Measurements from ENCODE around the gene GRK5.

Gene GRK5

DNA sequence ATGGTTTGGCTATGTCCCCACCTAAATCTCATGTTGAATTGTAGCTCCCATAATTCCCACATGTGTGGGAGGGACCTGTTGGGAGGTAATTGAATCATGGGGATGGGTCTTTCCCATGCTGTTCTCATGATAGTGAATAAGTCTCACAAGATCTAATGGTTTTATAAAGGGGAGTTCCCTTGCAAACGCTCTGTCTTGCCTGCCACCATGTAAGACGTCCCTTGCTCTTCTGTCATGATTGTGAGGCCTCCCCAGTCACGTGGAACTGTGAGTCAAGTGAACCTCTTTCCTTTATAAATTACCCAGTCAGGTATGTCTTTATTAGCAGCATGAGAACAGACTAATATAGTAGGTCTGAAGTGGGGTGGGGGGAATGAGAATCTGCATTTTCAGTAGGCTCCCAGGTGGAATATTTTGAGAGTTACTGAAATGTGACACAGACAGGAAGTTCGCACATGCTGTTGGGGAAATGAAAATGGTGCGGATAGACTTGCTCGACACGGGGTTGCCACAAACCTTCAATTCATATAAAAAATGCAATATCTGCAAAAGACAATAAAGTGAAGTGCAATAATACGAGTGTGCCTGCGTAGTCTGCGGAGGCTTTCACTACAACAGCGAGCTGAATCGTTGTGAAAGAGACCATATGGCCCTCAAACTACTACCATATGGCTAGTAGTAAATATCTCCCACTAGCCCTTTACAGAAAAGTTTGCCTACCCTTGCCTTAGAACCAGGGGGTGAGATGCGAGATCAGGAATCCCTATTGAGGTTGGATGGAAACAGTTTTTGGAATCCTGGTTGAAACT lies 166.1 kb downstream of the GRK5 start:
- in situ Hi-C loops (cut with MboI; ENCODE audit: low sequenced_read_pairs) = no loop called here

DNA sequence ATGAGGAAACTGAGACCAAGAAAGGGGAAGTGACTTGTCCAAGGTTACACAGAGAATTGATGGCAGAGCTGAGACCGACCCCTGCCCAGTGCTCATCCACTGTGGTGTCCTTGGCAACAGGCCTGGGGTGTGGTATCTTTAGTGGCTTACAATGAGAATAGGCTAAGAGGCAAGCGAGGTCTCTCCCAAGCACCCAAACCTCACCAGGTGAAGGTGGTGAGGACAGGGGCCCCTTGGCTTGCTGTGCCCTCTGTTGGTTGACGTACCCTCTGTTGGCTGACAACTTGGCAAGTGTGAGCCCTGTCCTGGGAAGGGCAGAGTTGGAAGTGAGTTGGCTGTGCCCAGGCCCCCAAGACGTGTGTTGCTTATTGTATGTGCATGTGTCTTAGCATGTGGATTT lies 166.9 kb downstream of the GRK5 start:
- in situ Hi-C loops (cut with MboI; ENCODE audit: low sequenced_read_pairs) = no loop called here

DNA sequence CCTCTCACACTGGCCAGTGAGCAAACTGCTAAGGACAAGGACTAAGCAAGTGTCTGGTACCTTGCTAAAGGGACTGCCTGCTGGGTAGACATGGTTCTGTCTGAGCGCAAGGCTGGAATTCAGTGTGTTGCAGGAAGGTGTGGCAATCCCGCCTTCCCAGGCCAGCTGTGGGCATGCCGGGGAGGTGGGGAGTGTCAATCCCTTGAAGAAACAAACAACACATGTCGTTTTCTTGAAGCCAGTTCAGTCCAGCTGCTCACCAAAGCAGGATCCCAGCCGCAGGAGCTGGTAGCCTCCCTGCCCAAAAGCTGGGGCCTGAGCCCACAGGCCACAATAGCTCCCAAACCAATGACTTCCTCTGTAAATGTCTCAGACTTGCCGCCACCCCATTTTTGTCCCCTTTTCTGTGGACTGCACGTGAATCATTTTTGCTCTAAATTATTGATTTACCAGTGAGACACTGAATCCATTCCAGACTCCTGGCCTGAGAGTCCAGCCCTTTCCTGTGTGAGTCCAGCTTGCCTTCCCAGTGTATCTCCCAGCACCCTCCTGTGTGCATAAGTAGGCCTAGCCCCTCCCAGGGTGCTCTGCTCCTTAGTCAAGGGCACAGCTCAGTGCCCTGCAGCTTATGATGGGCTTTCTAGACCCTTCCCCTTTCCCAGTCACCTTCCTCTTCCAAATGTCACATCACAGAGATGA lies 168.4 kb downstream of the GRK5 start:
- in situ Hi-C loops (cut with MboI; ENCODE audit: low sequenced_read_pairs) = no loop called here

DNA sequence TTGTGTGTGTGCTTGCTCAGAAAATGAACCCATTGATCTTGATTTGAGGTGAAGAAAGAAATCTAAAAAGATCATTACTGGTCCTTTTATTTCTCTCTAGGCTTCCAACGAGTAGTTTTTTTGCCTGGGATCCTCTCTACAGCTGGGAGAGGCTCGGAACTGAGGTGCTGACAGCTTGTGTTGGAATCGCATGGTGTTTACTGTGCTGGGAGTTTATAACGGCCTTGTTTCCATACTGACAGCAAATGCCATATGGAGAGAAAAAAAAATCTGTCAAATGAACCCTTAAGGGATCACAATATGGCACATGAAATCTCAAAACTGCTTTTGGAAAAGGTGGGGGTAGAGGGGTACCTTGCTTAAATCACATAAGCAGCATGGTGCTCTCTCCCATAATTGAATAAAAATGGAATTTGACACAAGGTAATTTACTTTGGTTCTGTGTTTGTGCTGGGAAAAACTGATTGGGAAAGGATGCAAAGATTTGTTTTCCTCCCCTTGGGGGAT lies 170.1 kb downstream of the GRK5 start:
- in situ Hi-C loops (cut with MboI; ENCODE audit: low sequenced_read_pairs) = no loop called here

DNA sequence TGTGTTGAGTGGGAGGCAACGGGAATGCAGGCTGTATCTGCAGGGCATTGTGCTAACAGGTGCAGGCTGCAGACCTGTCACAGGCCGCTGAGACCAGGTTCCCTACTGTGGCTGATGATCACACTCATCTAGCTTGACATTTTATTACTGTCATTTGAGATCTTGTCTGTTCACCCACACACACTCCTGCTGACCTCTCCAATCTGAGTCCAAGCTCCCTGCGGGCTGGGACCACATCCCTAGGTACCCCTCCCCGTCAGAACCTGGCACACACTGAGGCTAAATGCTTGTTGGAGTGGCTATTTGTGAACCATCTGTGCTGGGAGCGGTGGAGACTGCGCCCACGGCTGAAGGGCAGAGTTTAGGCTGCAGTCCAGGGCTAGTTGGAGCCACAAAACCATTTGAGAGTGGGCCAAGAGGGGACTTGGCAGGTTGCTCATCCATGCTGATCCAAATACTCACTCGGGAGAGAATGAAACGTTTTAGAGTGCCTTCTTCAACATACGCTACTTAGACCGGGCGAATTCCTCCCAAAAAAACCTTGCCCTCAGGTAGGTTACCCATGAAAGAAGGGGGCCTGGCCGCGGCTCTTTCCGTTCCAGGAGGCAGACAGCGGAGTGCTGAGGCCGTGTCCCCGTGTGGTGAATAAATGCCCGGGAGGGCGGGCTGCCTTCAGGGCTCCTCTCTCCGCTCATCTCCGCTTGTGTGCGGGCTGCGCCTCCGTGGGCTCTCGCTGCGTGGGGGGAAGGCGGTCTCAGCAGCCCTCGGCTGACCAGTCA lies 170.8 kb downstream of the GRK5 start:
- in situ Hi-C loops (cut with MboI; ENCODE audit: low sequenced_read_pairs) = no loop called here

DNA sequence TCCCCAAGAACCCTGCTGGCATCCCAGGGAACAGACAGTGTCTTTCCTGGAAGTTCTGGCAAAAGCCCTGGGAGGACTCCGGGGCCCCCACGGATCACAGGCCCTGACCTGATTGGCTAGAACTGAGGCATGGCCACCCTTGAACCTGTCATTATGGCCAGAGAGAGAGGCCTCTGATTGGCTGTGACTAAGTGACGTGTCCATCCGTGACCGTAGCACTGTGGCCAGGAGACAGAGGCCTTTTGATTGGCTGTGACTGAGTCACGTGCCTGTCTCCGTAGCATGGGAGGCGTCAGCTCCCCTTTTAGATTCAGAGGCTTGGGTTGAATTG lies 171.3 kb downstream of the GRK5 start:
- in situ Hi-C loops (cut with MboI; ENCODE audit: low sequenced_read_pairs) = no loop called here

DNA sequence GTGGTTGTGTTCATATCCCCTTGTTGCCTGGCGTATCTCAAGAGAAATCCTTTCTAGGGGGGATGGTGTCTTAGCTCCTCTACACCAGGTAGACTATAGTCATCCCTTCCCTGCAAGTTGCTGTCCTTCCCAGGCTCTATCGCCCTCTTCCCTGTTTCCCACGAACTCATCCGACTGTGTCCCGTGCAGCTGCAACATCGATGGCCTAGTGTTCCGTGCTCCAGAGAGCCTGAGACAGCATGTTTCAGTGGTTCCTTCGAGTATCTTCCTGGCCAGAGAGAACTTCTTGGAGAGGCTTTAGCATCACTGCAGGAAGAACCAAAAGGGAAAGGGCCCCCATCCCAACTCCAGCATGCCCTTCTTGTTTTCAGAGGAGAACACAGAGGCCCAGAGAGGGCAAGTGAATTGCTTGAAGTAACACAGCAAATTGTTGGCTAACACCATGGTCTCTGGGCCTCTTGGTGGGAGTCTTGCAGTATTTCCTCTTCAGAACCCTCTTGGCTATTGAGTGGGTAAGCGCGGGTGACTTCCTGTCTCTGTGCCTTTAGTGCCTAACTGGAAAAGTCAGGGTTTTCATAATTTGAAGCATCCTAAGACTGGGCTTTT lies 172.2 kb downstream of the GRK5 start:
- in situ Hi-C loops (cut with MboI; ENCODE audit: low sequenced_read_pairs) = no loop called here

DNA sequence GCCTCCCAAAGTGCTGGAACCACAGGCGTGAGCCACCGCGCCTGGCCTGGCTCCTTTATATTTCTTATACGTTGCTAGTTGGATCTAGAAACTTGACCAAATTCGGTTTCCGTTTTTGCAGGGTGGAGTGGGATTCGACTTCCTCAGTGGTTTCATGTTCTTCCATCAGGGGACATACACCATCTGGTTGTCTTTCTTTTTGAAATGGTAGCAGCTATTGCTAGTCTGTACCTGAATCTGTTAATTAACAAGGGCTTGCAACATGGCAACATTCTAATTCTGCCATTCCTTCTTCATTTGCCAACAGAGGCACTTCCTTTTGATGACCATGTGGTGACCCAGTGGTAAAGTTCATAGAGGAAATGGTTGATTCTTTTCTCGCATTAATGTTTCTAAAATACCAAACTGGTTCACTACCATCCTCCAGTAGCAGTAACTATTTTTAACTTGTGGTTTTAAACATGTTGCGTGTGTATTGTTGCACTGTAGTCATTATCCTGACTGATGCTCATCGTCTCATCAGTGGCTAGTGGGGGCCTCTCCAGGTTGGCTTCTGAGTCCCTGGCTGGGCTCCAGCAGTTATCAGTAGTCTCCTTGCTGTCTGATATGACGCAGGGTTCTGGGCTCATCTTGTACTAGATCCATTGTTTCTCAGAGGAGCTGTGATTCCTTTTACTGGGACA lies 175.9 kb downstream of the GRK5 start:
- in situ Hi-C loops (cut with MboI; ENCODE audit: low sequenced_read_pairs) = no loop called here

DNA sequence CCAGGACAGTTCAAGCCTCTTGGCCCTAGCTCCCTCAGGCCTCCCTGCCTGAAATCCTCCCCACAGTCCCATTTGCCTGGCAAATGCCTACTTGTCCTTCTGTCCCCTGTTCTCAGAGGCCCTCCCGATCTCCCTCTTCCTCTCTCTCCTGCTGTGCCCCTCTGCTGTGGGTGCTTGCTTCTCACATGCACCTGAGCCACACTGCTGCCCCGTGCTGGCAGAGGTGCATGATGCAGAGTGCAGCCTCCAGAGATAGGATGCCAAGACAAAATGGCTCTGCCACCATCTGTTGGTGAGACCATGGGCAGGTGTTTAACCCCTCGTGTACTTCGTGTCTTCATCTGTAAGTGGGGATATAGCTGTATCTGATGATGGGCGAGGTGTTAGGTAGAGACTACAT lies 176.8 kb downstream of the GRK5 start:
- in situ Hi-C loops (cut with MboI; ENCODE audit: low sequenced_read_pairs) = no loop called here

DNA sequence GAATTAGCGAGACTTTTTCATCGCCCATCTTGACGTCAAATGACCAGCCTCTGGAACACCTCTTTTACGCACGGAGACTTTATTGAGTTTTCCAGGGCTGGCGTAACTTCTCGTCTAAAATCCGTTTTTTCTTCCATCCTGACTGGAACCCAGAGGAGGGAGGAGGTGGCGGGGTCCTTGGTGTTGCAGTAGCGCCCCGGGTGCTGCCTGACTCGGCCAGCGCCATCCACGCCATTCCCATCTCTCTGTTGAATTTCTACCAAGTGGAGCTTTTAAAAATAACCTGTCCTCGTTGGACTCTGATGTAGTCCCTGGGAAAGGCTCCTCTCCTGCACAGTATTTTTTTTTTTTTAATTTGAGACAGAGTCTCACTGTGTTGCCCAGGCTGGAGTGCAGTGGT lies 179.3 kb downstream of the GRK5 start:
- in situ Hi-C loops (cut with MboI; ENCODE audit: low sequenced_read_pairs) = no loop called here

DNA sequence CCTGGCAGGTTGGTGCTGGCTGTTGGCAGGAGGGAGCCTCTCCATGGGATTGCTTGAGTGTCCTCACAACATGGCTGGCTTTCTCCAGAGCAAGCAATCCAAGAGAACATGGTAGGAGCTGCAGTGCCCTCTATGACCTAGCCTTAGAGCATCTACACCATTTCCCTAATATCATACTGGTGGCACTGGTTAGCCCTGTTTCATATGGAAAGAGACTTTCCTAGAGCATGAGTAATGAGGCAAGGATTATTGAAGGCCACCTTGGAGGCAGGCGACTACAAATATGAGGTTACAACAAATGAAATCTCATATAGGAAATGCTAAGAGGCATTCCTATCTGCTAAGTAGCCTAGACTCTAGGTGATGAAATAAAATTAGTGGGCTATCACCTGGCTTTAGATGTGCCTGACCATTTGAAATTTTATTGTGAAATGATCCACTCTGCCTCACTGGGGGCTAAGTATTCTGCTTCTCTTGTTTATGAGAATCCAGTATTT lies 181.5 kb downstream of the GRK5 start:
- in situ Hi-C loops (cut with MboI; ENCODE audit: low sequenced_read_pairs) = no loop called here

DNA sequence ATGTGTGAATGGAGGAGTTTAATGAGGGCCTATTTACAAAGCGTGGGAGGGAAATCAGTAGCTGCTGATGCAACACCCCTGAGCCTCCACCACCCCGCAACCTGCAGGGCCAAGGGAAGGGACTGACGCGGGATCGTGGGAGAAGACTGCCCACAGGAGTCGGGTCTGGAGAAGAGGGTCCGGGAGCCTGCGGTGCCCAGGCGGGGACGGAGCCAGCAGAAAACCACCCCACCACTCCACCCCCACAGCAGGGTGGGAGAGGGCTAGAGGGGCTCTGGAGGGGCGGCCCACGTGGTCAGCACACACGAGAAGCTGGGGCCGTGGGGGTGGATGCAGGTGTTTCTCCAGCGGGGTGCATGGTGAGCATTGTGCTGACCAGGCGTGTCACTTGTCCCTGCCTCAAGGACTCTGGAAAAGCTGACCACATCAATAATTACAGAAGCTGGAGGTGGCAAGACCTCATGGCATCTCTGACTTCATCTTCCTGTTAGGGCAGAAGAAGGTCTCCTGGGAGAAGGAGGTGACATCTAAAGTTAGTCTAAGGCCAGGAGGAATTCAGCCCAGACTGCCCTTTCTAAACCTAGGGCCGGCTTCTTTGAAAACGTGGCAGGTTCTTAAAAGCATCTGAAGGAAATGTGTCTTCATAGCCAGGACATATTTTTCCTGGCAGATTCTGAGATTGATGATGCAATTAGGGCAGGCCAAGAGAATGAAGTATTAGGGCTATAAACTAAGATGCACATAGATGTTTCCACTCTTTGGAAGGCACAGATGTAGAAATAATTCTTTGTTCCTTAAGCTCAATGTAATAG lies 184.3 kb downstream of the GRK5 start:
- in situ Hi-C loops (cut with MboI; ENCODE audit: low sequenced_read_pairs) = no loop called here

DNA sequence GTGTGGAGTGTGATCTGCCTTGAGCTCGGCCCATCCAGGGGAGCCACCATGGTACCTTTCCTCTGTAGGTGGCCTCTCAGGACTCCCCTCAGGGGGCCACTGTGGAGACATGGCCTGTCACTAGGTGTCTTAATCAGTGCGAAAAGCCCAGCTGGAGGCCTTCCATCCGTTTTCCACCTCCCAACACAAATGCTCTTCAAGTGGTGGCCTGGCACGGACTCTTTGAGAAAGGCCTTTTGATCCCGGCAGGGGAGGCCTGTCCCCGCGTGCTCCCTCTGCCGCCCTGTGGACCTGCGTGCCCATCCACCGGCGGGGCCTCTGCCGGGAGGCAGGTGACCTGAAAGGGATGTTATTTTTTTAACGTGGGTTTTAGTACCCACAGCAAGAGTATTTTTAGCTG lies 185.6 kb downstream of the GRK5 start:
- in situ Hi-C loops (cut with MboI; ENCODE audit: low sequenced_read_pairs) = no loop called here

DNA sequence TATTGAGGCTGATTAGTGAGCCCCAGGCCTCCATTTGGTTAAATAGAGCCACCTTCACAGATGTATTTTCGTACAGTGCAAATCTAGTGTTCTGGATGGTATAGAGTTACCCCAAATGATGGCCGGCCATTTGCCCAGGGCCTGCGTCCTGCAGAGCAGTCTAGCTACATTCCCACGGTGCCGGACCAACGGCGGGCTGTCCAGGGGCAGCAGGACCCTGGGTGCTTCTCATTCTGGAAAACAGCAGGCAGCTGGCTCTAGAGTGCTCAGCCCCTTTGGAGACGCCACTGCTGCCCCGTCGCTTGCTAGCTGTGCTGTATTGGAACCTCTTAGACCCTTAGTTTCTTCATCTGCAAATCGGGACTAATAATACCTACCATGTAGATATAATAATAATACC lies 186.1 kb downstream of the GRK5 start:
- in situ Hi-C loops (cut with MboI; ENCODE audit: low sequenced_read_pairs) = no loop called here

DNA sequence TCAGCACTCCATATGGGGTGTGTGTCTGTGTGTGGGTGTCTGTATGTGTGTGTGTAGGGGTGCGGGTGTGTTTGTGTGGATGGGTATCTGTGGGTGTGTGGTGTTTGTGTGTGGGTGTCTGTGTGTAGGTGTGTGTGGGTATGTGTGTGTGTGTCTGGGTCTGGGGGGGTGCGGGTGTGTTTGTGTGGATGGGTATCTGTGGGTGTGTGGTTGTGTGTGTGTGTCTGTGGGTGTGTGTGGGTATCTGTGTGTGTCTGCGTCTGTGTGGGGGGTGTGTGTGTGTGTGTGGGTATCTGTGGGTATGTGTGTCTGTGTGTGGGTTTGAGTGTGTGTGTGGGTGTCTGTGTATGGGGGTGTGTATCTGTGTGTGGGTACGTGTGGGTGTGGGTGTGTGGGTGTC lies 186.5 kb downstream of the GRK5 start:
- in situ Hi-C loops (cut with MboI; ENCODE audit: low sequenced_read_pairs) = no loop called here

DNA sequence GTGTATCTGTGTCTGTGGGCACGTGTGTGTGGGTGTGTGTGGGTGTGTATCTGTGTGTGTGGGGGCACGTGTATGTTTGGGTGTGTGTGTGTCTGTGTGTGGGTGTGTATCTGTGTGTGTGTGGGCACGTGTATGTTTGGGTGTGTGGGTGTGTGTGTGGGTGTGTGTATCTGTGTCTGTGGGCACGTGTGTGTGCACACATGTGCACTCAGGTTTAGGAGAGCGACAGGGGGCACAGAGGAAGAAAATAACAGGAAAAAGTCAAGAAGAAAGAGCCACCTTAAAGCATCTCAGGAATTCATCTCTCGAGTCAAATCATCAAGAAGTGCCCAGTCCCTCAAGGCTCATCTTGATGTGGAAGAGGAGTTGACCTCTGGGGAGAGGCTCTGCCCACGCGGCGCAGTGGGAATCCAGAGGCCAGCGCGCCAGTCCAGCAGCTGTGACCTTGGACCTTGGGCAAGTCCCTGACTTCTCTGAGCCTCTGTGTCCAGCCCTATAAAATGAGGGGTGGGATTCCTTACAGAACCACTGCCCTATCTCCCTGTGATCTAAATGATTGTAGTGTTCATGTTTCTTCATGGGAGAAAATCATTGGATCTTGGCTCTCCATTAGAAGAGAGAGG lies 187.4 kb downstream of the GRK5 start:
- in situ Hi-C loops (cut with MboI; ENCODE audit: low sequenced_read_pairs) = no loop called here

DNA sequence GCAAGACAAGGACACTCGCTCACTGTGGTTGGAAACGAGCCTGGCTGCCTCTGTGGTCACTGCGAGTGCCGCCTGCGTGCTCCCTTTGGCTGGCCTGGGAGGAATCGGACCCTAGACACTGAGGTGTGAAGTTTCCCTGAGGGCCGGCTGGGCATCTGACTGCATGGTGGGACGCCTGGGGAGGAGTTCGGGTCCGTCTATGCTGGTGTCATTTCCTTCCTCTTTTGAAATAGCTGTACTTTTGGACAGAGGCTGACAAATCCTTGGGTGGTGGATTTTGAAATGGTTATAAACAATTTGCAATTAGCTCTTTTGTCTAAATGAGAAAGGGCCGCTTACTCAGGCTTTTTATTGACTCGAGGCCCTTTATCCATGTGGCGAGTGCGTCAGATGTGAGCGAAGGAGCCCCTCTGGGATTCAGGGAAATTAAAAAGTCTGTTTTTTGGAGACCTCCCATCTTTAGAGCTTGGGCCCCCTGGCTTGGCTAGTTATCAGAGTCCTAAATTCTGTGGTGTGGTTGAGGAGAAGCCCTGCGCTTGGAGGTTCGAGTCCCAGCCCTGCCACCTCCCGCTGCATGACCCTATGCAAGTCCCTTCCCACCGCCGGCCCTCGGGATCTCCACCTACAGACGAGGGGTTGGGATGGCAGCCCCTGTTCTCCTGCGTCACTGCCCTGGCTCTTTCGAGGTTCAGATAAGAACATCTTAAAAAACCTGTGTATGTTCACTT lies 188.1 kb downstream of the GRK5 start:
- in situ Hi-C loops (cut with MboI; ENCODE audit: low sequenced_read_pairs) = no loop called here

DNA sequence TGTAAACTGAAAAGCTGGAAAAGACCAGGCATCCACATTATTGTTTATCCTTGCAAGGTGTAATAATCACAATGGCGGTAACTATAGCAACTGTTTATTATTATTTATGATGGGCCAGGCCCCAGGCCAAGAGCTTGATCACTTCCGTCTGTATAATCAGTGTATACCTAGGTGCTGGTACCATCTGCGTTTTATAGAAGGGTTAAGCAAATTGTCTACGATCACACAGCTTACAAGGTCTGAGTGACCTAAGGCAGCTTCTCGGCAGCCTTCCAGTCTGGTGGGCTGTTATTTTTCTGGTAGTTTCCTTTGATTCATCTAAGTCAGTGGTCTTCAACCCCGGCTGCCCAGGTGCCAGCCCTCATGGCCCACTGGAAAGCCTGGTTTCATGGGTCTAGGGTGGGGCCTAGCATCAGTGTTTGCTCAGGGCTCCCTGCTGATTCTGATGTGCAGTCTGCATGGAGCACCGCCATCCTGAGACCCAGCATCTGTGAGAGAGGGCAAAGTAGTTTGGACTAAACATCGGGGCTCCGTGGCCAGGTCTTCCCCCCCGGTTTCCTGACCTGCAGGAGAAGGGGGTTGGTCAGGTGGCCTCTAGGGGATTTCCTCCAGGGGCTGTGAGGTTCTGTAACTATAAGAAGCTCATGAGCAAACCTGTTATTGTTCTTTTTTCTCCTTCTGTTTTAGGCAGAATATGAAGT lies 188.8 kb downstream of the GRK5 start:
- in situ Hi-C loops (cut with MboI; ENCODE audit: low sequenced_read_pairs) = no loop called here

Data from HL-60/S4 (cell line).